GM12874 (cell line): Measurements from ENCODE around the gene PIK3R3.

ENCODE experiments used
- TF ChIP-seq, protein P1 (sequence below): IDR thresholded peaks from 2 replicates; pipeline ENCODE4 v1.5.1; 2011; ENCODE audit warnings: low read depth, mild to moderate bottlenecking, control low read depth, low read length, moderate library complexity; ENCODE audit not compliant: insufficient read depth

PIK3R3 gene

GRCh38 chr1:46117810-46118494, 14.5 kb downstream of the PIK3R3 start:
- TF ChIP-seq, protein P1, sequence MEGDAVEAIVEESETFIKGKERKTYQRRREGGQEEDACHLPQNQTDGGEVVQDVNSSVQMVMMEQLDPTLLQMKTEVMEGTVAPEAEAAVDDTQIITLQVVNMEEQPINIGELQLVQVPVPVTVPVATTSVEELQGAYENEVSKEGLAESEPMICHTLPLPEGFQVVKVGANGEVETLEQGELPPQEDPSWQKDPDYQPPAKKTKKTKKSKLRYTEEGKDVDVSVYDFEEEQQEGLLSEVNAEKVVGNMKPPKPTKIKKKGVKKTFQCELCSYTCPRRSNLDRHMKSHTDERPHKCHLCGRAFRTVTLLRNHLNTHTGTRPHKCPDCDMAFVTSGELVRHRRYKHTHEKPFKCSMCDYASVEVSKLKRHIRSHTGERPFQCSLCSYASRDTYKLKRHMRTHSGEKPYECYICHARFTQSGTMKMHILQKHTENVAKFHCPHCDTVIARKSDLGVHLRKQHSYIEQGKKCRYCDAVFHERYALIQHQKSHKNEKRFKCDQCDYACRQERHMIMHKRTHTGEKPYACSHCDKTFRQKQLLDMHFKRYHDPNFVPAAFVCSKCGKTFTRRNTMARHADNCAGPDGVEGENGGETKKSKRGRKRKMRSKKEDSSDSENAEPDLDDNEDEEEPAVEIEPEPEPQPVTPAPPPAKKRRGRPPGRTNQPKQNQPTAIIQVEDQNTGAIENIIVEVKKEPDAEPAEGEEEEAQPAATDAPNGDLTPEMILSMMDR = no peak

DNA sequence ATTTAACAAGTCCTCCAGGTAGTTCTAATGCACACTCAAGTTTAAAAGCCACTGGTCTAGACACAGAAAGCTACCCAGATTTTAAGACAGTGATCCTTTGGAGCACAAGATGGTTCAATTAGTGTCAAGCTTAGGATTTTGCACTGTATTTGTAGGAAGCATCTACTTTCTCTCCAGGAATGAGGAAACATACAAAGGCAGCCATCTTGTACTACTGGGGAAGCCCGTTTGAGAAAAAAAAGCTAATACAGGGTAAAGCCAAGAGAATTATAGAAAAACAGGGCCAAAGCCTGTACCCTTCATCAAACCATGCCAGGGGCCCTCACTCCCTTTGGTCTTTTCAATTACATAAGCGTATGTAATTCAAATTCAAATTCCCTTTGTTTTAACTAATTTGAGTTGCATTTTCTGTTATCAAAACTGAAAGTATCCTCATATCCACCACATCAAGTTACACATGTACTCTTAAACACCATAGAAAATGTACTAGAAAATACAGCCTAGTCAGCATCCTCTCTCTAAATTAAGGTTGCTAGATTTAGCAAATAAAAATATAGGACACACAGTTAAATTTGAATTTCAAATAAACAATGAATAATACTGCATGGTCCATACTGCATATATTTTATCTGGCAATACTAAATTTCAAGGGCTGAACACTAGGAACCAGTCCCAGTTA, 17.4 kb downstream of the PIK3R3 start:
- TF ChIP-seq, protein P1 = no peak

DNA sequence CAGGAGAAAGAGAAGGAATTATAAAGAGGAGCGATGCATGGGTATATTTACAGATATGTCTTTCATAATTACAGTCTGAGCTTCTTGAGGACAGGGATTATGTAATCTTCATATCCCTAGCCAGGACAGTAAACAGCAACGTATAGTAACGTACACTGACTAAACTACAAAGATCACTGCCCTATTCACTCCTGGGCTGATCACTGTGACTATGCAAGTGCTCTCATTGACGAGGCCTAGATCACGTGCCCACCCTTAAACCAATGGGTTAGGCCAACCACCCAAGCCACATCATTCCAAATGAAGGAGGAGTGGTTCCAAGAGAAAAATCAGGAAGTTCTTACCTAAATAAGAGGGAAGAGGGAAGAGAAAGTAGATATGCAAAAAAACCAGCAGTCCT, 18.5 kb downstream of the PIK3R3 start:
- TF ChIP-seq, protein P1 = no peak

GRCh38 chr1:46112108-46112507, 20.3 kb downstream of the PIK3R3 start:
- TF ChIP-seq, protein P1 = no peak

- TF ChIP-seq, protein P1 = no peak
Measured at GRCh38 chr1:46110521-46110920, 21.9 kb downstream of the PIK3R3 start.

GRCh38 chr1:46102769-46103476, 29.5 kb downstream of the PIK3R3 start:
- TF ChIP-seq, protein P1 = no peak

DNA sequence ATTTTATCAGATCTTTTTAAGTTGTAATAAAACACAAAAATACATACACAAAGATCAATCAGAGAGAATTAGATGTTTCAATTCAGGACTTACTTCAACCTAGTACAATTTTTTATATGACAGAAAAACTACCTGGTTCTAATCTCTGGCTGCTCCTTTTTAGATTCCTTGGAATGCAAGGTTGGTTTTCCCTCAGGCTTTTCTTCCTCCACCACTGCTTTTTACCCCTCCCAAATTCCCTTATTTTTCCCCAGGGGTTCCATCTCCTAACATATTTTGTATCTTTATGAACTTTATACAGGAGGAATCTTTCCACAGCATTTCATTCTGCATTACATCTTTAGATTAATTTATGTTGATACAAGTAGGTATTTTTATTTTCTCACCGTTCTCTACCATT, 33.2 kb downstream of the PIK3R3 start:
- TF ChIP-seq, protein P1 = no peak
